ENCODE data around the gene RHOF.
"Not testable (repeated sequence)": the region's sequence is repeated elsewhere in the genome, so short reads cannot be mapped to it uniquely, and the experiment has no call there.

RHOF gene

DNA sequence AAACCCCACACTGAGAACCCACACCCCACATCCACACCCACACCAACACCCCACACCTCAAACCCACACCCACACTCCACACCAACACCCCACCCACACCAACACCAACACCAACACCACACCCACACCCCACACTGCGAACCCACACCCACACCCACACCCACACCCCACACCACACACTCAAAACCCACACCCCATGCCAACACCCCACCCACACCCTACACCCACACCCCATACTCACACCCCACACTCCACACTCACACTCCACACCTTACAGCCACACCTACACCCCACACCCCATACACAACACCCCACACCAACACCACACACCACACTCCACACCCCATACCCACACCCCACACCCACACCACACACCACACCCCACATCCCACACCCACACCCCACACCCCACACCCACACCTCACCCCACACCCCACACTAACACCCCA is 43.0 kb downstream of the RHOF start:
- DNase-seq (ENCODE audit: low read depth in 3 of 3, low spot score in 1 of 3), result no peak

GRCh38 chr12:121749267-121749666 is 44.2 kb downstream of the RHOF start:
- DNase-seq (ENCODE audit: low read depth in 3 of 3, low spot score in 1 of 3), result no peak

- DNase-seq (ENCODE audit: low read depth in 3 of 3, low spot score in 1 of 3), result no peak
These were observed 44.8 kb downstream of the RHOF start for GRCh38 chr12:121748571-121749265.

DNA sequence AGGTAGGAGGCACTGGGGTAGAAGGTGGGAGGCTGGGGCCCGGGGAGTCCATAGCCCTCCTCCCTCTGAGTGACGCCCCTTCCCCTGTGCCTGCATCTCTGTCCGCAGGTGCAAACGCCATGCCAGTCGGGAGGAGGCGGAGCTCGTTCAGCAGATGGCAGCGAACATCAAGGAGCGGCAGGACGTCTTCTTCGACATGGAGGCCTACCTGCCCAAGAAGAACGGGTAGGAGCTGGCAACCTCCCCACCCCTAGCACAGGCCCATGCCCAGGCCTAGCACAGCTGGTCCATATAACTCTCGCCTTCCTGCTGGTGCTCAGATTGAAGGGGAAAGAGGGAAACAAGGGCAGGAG is 45.3 kb downstream of the RHOF start:
- no peak for DNase-seq (ENCODE audit: low read depth in 3 of 3, low spot score in 1 of 3)

DNA sequence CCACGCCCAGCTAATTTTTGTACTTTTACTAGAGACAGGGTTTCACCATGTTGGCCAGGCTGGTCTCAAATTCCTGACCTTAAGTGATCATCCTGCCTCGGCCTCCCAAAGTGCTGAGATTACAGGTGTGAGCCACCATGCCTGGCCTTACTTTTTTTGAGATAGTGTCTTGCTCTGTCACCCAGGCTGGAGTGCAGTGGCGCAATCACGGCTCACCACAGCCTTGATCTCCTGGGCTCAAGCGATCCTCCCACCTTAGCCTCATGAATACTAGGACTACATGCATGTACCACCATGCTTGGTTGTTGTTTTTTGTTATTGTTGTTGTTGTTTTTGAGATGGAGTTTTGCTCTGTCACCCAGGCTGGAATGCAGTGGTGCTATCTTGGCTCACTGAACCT is 47.9 kb downstream of the RHOF start:
- not testable (repeated sequence) for DNase-seq (ENCODE audit: low read depth in 3 of 3, low spot score in 1 of 3)

DNA sequence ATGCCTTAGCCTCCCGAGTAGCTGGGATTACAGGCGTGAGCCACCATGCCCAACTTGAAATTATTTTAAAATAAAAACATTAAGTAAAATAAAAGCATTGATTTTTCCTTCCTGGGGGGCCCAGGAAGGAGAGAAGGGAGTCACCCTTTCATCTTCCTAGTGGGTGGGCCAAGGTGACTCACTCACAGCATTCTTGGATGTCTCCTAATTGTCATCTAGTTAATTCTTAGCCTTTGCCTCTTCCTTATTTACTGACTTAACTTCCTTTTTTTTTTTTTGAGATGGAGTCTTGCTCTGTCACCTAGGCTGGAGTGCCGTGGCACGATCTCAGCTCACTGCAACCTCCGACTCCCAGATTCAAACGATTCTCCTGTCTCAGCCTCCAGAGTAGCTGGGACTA is 51.7 kb downstream of the RHOF start:
- no peak for DNase-seq (ENCODE audit: low read depth in 3 of 3, low spot score in 1 of 3)

DNA sequence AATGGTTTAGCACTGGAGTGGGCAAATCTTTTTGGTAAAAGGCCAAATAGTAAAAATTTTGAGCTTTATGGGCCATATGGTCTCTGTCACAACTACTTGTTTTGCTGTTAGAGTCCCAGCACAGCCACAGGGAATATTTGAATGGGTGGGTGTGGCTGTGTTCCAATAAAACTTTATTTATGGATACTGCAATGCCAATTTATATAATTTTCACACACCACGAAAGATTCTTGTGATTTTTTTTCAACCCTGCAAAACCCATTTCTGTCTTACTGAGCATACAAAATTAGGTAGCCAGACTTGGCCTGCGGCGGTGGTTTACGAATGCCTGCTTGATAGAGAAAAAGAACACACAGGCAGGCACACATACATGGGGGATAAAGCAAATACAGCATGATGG is 52.6 kb downstream of the RHOF start:
- no peak for DNase-seq (ENCODE audit: low read depth in 3 of 3, low spot score in 1 of 3)

DNA sequence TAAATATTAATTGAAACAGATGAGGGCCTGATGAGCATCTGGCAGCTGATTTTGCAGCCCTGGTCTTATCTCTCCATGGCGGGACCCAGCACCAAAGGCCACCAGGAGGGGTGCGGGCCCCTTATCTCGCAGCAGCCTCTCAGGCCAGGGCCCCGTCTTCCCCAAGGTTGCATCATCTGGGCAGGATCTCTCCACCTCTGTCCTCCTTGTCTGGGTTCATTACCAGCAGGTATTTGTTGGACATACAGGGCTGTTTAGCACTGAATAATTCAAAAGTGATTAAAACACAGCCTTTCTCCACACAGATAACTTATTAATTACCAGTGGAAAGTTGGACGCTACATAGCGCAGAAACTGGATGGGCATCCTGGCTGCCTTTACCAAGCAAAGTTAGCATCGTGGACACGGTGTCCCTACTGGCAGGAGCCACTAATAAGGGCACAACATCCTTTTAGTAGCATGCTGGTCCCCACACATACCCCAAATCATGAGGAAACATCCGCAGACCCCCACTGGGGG is 55.1 kb downstream of the RHOF start:
- no peak for DNase-seq (ENCODE audit: low read depth in 3 of 3, low spot score in 1 of 3)

DNA sequence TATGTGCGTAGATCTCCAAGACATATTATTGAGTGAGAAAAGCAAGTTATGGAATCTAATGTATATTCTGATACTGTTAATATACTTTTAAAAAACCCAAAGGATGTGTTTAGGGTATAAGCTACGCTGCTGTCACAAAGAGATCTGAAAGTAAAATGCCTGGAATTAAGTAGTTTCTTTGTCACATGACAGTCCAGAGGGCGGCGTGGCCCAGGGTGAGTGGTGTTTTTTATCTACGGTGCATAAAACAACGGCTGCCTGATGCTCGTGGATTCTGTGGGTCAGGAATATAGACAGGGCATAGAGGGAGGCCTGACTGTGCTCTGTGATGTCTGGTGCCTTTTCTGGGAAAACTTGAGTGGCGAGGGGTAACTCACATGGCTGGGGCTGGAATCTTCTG is 59.6 kb downstream of the RHOF start:
- no peak for DNase-seq (ENCODE audit: low read depth in 3 of 3, low spot score in 1 of 3)

- DNase-seq (ENCODE audit: low read depth in 3 of 3, low spot score in 1 of 3), result no peak
These were observed 62.0 kb downstream of the RHOF start for GRCh38 chr12:121731473-121731872.

DNA sequence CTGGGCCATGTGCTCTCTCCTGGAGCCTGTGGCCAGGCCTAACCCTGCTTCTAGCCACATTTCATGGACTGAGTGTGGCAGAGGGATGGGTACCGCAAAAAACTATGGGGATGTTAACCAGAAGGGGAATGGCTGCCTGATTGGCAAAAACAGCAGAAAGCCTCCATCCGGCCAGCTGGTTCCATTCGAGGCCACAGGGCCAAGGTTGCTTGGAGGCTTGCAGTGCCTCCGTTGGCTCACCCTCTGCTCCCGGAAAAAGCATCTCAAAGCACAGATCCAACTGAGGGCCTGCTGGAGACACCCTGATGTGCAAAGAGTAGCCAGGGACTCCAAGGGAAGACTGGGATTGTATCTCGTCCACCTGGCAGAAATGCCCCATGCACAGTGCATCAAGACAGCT is 64.5 kb downstream of the RHOF start:
- DNase-seq (ENCODE audit: low read depth in 3 of 3, low spot score in 1 of 3), result no peak
